GM18868 (cell line): ENCODE results near the gene PHLDB2.
A peak's percentile ranks its signal among the peaks of the same experiment; 100 is the strongest.

Experiments used
- ATAC-seq: cut with Tn5 transposase; IDR thresholded peaks from one replicate; pipeline ENCODE4 v1.9.1; 2021; ENCODE audit warnings: mild to moderate bottlenecking, moderate library complexity; ENCODE audit not compliant: unreplicated experiment

Gene PHLDB2

GRCh38 chr3:112013058-112013783, 154.2 kb downstream of the PHLDB2 start:
- peak; percentile 93 for ATAC-seq

GRCh38 chr3:112013784-112014143, 154.7 kb downstream of the PHLDB2 start:
- peak; percentile 16 for ATAC-seq

GRCh38 chr3:112017091-112017490, 158.0 kb downstream of the PHLDB2 start:
- ATAC-seq, result no peak

GRCh38 chr3:112018712-112019111, 159.6 kb downstream of the PHLDB2 start:
- no peak for ATAC-seq

GRCh38 chr3:112019716-112020115, 160.7 kb downstream of the PHLDB2 start:
- ATAC-seq, result no peak

- ATAC-seq, result no peak
These were observed 161.6 kb downstream of the PHLDB2 start for GRCh38 chr3:112020674-112021085.
